ENCODE data around the gene ADAMTS9.

- no peak for TF ChIP-seq MAX (IDR thresholded peaks at IDR 0.05)
- TF ChIP-seq CEBPB (IDR thresholded peaks at IDR 0.05): no peak
- TF ChIP-seq TEAD4 (IDR thresholded peaks at IDR 0.05): no peak
- TF ChIP-seq EP300 (IDR thresholded peaks at IDR 0.05; ENCODE audit: borderline replicate concordance): no peak
These were observed 62.4 kb downstream of the ADAMTS9 start for GRCh38 chr3:64625381-64625780.

All from Ishikawa (cell line).